GM12878 (cell line): ENCODE measurements around the gene CTIF. TPM values are rescaled to one million over a fixed set of nuclear protein-coding genes. Genes with fewer than 3 reads are reported as not detected.

Experiments
- ATAC-seq: fragments of 200-7000 bp; cut with Tn5 transposase; 3 replicates; pipeline ENCODE4 v1.9.1; 2020; ENCODE audit warnings: mild to moderate bottlenecking, moderate library complexity
- BruUV-seq: library from RNA; stranded (reverse); fragments of 400-500 nt; replicated peaks from 2 replicates; lab custom pipeline; 2021; lab: Mats Ljungman, UMichigan
- CTCF ChIA-PET: fragments of 300-600 bp; sonication (Branson Sonifier 250); formaldehyde crosslinking; extraction: SDS; loops from one replicate; lab custom pipeline; 2021; ENCODE audit warnings: inconsistent platforms; lab: Yijun Ruan, JAX
- POLR2A ChIA-PET: fragments of 350-600 bp; formaldehyde crosslinking; extraction: SDS; loops from one replicate; lab custom pipeline; 2021; ENCODE audit warnings: inconsistent platforms; lab: Charles Lee
- RAD21 ChIA-PET: fragments of 300-600 bp; sonication (Branson Sonifier 250); formaldehyde crosslinking; loops from one replicate; lab custom pipeline; 2023; ENCODE audit warnings: antibody characterized with exemption; ENCODE audit not compliant: unreplicated experiment; lab: Charles Lee
- SMC1A ChIA-PET: fragments of 300-600 bp; sonication (Branson Sonifier 250); formaldehyde crosslinking; loops from one replicate; lab custom pipeline; 2023; ENCODE audit not compliant: unreplicated experiment, uncharacterized antibody; lab: Charles Lee
- DNase-seq: peaks from one replicate; pipeline ENCODE4 v3.0.0-alpha.2; 2011; ENCODE audit warnings: low read depth, low spot score
- FAIRE-seq: peaks from 3 replicates; lab custom pipeline; 2011; peaks lifted over from hg19 to GRCh38; lab: Jason Lieb, UNC
- H2AFZ ChIP-seq: 2 replicates; pipeline ENCODE4 v1.6.0; 2011; ENCODE audit warnings: low read depth, low read length, control low read depth; ENCODE audit not compliant: control insufficient read depth
- H3K27ac ChIP-seq: 2 replicates; pipeline ENCODE4 v1.5.1; 2011; ENCODE audit warnings: control low read depth; ENCODE audit not compliant: control insufficient read depth, insufficient read depth
- H3K27me3 ChIP-seq, 2 experiments: replicated peaks in 1 of 2; 2 replicates each; pipeline versions ENCODE4 v1.6.0 to v1.6.1; 2011; ENCODE audit warnings: low read length in 1 of 2; ENCODE audit not compliant: control insufficient read depth in 2 of 2, insufficient read depth in 2 of 2
- H3K36me3 ChIP-seq, 2 experiments: 2 replicates each; pipeline ENCODE4 v1.5.1; 2011; ENCODE audit warnings: low read length in 1 of 2; ENCODE audit not compliant: control insufficient read depth in 2 of 2, insufficient read depth in 2 of 2
- H3K4me1 ChIP-seq: 2 replicates; pipeline ENCODE4 v1.6.1; 2011; ENCODE audit warnings: mild to moderate bottlenecking, low read length, moderate library complexity, mixed read lengths; ENCODE audit not compliant: control insufficient read depth, insufficient read depth
- H3K4me2 ChIP-seq: 2 replicates; pipeline ENCODE4 v1.6.0; 2011; ENCODE audit warnings: control low read depth; ENCODE audit not compliant: control insufficient read depth, insufficient read depth
- H3K4me3 ChIP-seq: fragments of 200-600 bp; sonication (generic); 2 replicates; pipeline ENCODE4 v1.5.1; 2016
- H3K79me2 ChIP-seq: 2 replicates; pipeline ENCODE4 v1.6.0; 2011; ENCODE audit warnings: low read length; ENCODE audit not compliant: control insufficient read depth, insufficient read depth
- H3K9ac ChIP-seq: 2 replicates; pipeline ENCODE4 v1.8.0; 2011; ENCODE audit warnings: low read length, control low read depth, mixed read lengths; ENCODE audit not compliant: control insufficient read depth, insufficient read depth
- H3K9me3 ChIP-seq: replicated peaks from 3 replicates; pipeline ENCODE4 v1.5.1; 2011; ENCODE audit warnings: mild to moderate bottlenecking, low read length; ENCODE audit not compliant: control insufficient read depth, insufficient read depth
- H4K20me1 ChIP-seq: 2 replicates; pipeline ENCODE4 v1.6.0; 2011; ENCODE audit not compliant: control insufficient read depth, insufficient read depth
- DPF2 ChIP-seq: fragments of 450-650 bp; IDR thresholded peaks from 2 replicates; pipeline ENCODE4 v1.6.1; 2017; ENCODE audit warnings: mild to moderate bottlenecking
- RAD21 ChIP-seq: IDR thresholded peaks from 2 replicates; pipeline ENCODE4 v1.6.1; 2011; ENCODE audit warnings: mild to moderate bottlenecking, low read depth, low read length, moderate library complexity; ENCODE audit not compliant: insufficient read depth
- SIN3A ChIP-seq: IDR thresholded peaks from 2 replicates; pipeline ENCODE4 v1.6.1; 2012; ENCODE audit warnings: low read depth, low read length, improper control_type of control experiment
- USF1 ChIP-seq: IDR thresholded peaks from 2 replicates; pipeline ENCODE4 v1.6.1; 2011; ENCODE audit warnings: borderline replicate concordance, low read depth, mild to moderate bottlenecking, moderate library complexity, mixed read lengths, low read length; ENCODE audit not compliant: insufficient read depth; ENCODE audit errors: extremely low read length
- ZNF384 ChIP-seq: IDR thresholded peaks from 2 replicates; pipeline ENCODE4 v1.6.1; 2012; ENCODE audit warnings: low read depth, mild to moderate bottlenecking, low read length, improper control_type of control experiment, borderline replicate concordance
- WGBS: methylation state at CpG from one replicate; pipeline ENCODE4 v1.1.6; 2016; ENCODE audit warnings: low lambda C conversion rate; ENCODE audit not compliant: insufficient replicate concordance, insufficient coverage; ENCODE audit errors: missing lambda C conversion rate; 5-methylcytosine and 5-hydroxymethylcytosine counted together
- in situ Hi-C: fragments of 300-500 bp; cut with MboI; formaldehyde crosslinking; loops from 9 replicates; pipeline ENCODE4 v1.14.3; 2018; ENCODE audit warnings: mixed read lengths
- intact Hi-C: fragments of 100-400 bp; cut with micrococcal nuclease; formaldehyde crosslinking; loops from one replicate; pipeline ENCODE4 v1.14.2; 2022; ENCODE audit not compliant: unreplicated experiment
- polyA plus RNA-seq, 11 experiments: library from polyadenylated mRNA; depleted of rRNA in 4 of 11; unstranded in 6 of 11; stranded (reverse) in 5 of 11; fragments of >200 nt; fragmentation: Nextera tagmentation in 4 of 11; fragmentation: Illumina TruSeq in 1 of 11; extraction: Ambion mirVana in 4 of 11; extraction: Trizol in 1 of 11; gene quantifications; 1 replicate in 1 of 11; 2 replicates in 10 of 11; pipeline versions ENCODE4 v1.2.1 to v1.2.3, GENCODE V29; 2011 to 2016; ENCODE audit warnings: inconsistent platforms in 2 of 11, missing spikeins in 2 of 11, low read depth in 1 of 11
- total RNA-seq, 4 experiments: library from RNA; depleted of rRNA in 3 of 4; stranded (reverse); fragments of >200 nt in 3 of 4; fragmentation: Illumina TruSeq in 1 of 4; extraction: Trizol in 1 of 4; gene quantifications; 2 replicates each; pipeline versions ENCODE4 v1.2.1 to v1.2.3, GENCODE V29; 2013 to 2021

The CTIF gene
- total and polyA plus RNA-seq, 10 of the 15 experiments (the other 5 are each of a cell fraction or from before 2014, with no cell fraction given) = 0.06 to 11.6 (median 2.5) TPM

GRCh38 chr18:48638451-48638850, 99.6 kb downstream of the CTIF start:
- H3K4me3 ChIP-seq = no peak overlapping the region
- BruUV-seq = no TSS peak
- TF ChIP-seq DPF2 = no peak
- no peak for TF ChIP-seq SIN3A
- TF ChIP-seq USF1 = no peak
- TF ChIP-seq ZNF384 = no peak
- no peak for TF ChIP-seq RAD21
- intact Hi-C loops = no loop called here
- H3K27ac ChIP-seq = no peak overlapping the region
- ATAC-seq = no peak
- ChIA-PET POLR2A (no interaction called here), RAD21 (interaction anchor here (1.8 kb wide), 1 partner anchor 163 kb away, joined by 4 read pairs; no protein-coding TSS in a partner anchor), CTCF (interaction anchor here (0.6 kb wide), 1 partner anchor 163 kb away, joined by 3 read pairs; no protein-coding TSS in a partner anchor), SMC1A (no interaction called here)
- H3K36me3 ChIP-seq = no peaks in the 10 kb centered on the region
- no peaks in the 10 kb centered on the region for H3K9me3 ChIP-seq
- H3K4me2 ChIP-seq = no peak overlapping the region
- no peak for DNase-seq
- no peaks in the 10 kb centered on the region for H3K27me3 ChIP-seq
- no peaks in the 10 kb centered on the region for H4K20me1 ChIP-seq
- in situ Hi-C loops = no loop called here
- no peaks in the 10 kb centered on the region for H3K4me1 ChIP-seq
- no peaks in the 10 kb centered on the region for H3K79me2 ChIP-seq
- no peak overlapping the region for H2AFZ ChIP-seq
- 89% methylated on average over 8 of the region's 8 CpGs for WGBS
- no peak for FAIRE-seq
- H3K9ac ChIP-seq = no peak overlapping the region
